Nephron (organoid): Measurements from ENCODE around the gene SETBP1.

Experiments used
- H3K27ac Mint-ChIP-seq, 3 experiments: 2 replicates each; pipeline ENCODE4 v1.8.0; 2020; ENCODE audit warnings: mixed read lengths in 3 of 3, mild to moderate bottlenecking in 2 of 3, moderate library complexity in 1 of 3
- H3K27me3 Mint-ChIP-seq: 2 replicates; pipeline ENCODE4 v1.8.0; 2021; ENCODE audit warnings: low read depth, mild to moderate bottlenecking, moderate library complexity, mixed read lengths
- H3K36me3 Mint-ChIP-seq: 2 replicates; pipeline ENCODE4 v1.8.0; 2020; ENCODE audit warnings: low read depth, mixed read lengths
- H3K4me1 Mint-ChIP-seq: 2 replicates; pipeline ENCODE4 v1.8.0; 2020; ENCODE audit warnings: mixed read lengths
- H3K4me3 Mint-ChIP-seq, 3 experiments: 2 replicates each; pipeline ENCODE4 v1.8.0; 2020; ENCODE audit warnings: mild to moderate bottlenecking in 3 of 3, mixed read lengths in 3 of 3, moderate library complexity in 2 of 3
- H3K9me3 Mint-ChIP-seq: 2 replicates; pipeline ENCODE4 v1.8.0; 2020; ENCODE audit warnings: mixed read lengths
- CTCF ChIP-seq, 3 experiments: fragments of 200-600 bp; sonication (generic); IDR thresholded peaks; one replicate each; pipeline ENCODE4 v1.5.0; 2021; ENCODE audit warnings: antibody characterized with exemption in 3 of 3; ENCODE audit not compliant: unreplicated experiment in 3 of 3

SETBP1 gene

GRCh38 chr18:45063246-45064038, 382.8 kb downstream of the SETBP1 start:
- no peak overlapping the region for H3K4me3 Mint-ChIP-seq
- H3K4me1 Mint-ChIP-seq = peaks cover 20% of the 10 kb centered on the region
- H3K36me3 Mint-ChIP-seq = peaks cover 55% of the 10 kb centered on the region
- no peak for TF ChIP-seq CTCF (IDR thresholded peaks at IDR 0.05; ENCODE audit: unreplicated experiment in 3 of 3)
- no peaks in the 10 kb centered on the region for H3K9me3 Mint-ChIP-seq
- no peak overlapping the region for H3K27ac Mint-ChIP-seq
- H3K27me3 Mint-ChIP-seq = no peaks in the 10 kb centered on the region

- Mint-ChIP-seq H3K27me3 (no peaks in the 10 kb centered on the region), H3K4me1 (peaks cover 32% of the 10 kb centered on the region), H3K36me3 (peaks cover 49% of the 10 kb centered on the region), H3K4me3 (no peak overlapping the region), H3K27ac (no peak overlapping the region), H3K9me3 (no peaks in the 10 kb centered on the region)
- no peak for TF ChIP-seq CTCF (IDR thresholded peaks at IDR 0.05; ENCODE audit: unreplicated experiment in 3 of 3)
Observed at GRCh38 chr18:45066210-45066609, 385.5 kb downstream of the SETBP1 start.

- TF ChIP-seq CTCF (IDR thresholded peaks at IDR 0.05; ENCODE audit: unreplicated experiment in 3 of 3) = no peak
- Mint-ChIP-seq H3K4me3 (no peak overlapping the region), H3K27me3 (no peaks in the 10 kb centered on the region), H3K4me1 (peaks cover 32% of the 10 kb centered on the region), H3K9me3 (no peaks in the 10 kb centered on the region), H3K27ac (peak overlapping the region; percentile 11 to 49 (median 41)), H3K36me3 (peaks cover 44% of the 10 kb centered on the region)
Observed at GRCh38 chr18:45066886-45067285, 386.2 kb downstream of the SETBP1 start.

GRCh38 chr18:45068400-45069094, 387.9 kb downstream of the SETBP1 start:
- Mint-ChIP-seq H3K9me3 (no peaks in the 10 kb centered on the region), H3K4me3 (no peak overlapping the region), H3K27ac (peak overlapping the region; percentile 74 to 81 (median 75)), H3K27me3 (no peaks in the 10 kb centered on the region), H3K36me3 (peaks cover 31% of the 10 kb centered on the region), H3K4me1 (peaks cover 32% of the 10 kb centered on the region)
- no peak for TF ChIP-seq CTCF (IDR thresholded peaks at IDR 0.05; ENCODE audit: unreplicated experiment in 3 of 3)

- peaks cover 21% of the 10 kb centered on the region for H3K36me3 Mint-ChIP-seq
- H3K27ac Mint-ChIP-seq = peak overlapping the region; percentile 59 to 87 (median 75)
- TF ChIP-seq CTCF (IDR thresholded peaks at IDR 0.05; ENCODE audit: unreplicated experiment in 3 of 3) = no peak
- H3K4me1 Mint-ChIP-seq = peaks cover 32% of the 10 kb centered on the region
- H3K4me3 Mint-ChIP-seq = no peak overlapping the region
- no peaks in the 10 kb centered on the region for H3K9me3 Mint-ChIP-seq
- no peaks in the 10 kb centered on the region for H3K27me3 Mint-ChIP-seq
Observed at GRCh38 chr18:45069546-45069945, 388.9 kb downstream of the SETBP1 start.
